ENCODE results near the gene SNAPIN.
A peak's percentile ranks its signal among the peaks of the same experiment; 100 is the strongest.

The SNAPIN gene

GRCh38 chr1:153658400-153659174, at the start of gene SNAPIN:
TSS of gene SNAPIN (plus strand) at chr1:153658703. CDS start at chr1:153658744, 41 bp downstream.
- DNase-seq (ENCODE audit: low spot score) = peak; percentile 94

GRCh38 chr1:153608742-153609584, 49.5 kb upstream of the SNAPIN start:
- DNase-seq (ENCODE audit: low spot score) = no peak

- DNase-seq (ENCODE audit: low spot score) = no peak
Measured at GRCh38 chr1:153609585-153609907, 49.0 kb upstream of the SNAPIN start.

GRCh38 chr1:153610334-153610733, 48.2 kb upstream of the SNAPIN start:
- DNase-seq (ENCODE audit: low spot score) = no peak

- no peak for DNase-seq (ENCODE audit: low spot score)
Measured at GRCh38 chr1:153610811-153611301, 47.6 kb upstream of the SNAPIN start.

- DNase-seq (ENCODE audit: low spot score) = no peak
Measured at GRCh38 chr1:153611356-153611755, 47.1 kb upstream of the SNAPIN start.

- DNase-seq (ENCODE audit: low spot score) = no peak
Measured at GRCh38 chr1:153612111-153612754, 46.3 kb upstream of the SNAPIN start.

GRCh38 chr1:153612755-153613331, 45.7 kb upstream of the SNAPIN start, which contains the start of gene S100A16:
TSS of gene S100A16 (minus strand) at chr1:153613137. CDS start at chr1:153608151, 4,986 bp downstream.
- DNase-seq (ENCODE audit: low spot score) = peak; percentile 44

GRCh38 chr1:153613406-153613805, 45.1 kb upstream of the SNAPIN start:
- no peak for DNase-seq (ENCODE audit: low spot score)

- no peak for DNase-seq (ENCODE audit: low spot score)
Measured at GRCh38 chr1:153614189-153614900, 44.2 kb upstream of the SNAPIN start.

- DNase-seq (ENCODE audit: low spot score) = no peak
Measured at GRCh38 chr1:153614906-153615305, 43.6 kb upstream of the SNAPIN start.

- no peak for DNase-seq (ENCODE audit: low spot score)
Measured at GRCh38 chr1:153615406-153615805, 43.1 kb upstream of the SNAPIN start.

- no peak for DNase-seq (ENCODE audit: low spot score)
Measured at GRCh38 chr1:153616144-153616916, 42.2 kb upstream of the SNAPIN start, which contains the start of gene S100A14. TSS of gene S100A14 (minus strand) at chr1:153616325. CDS start at chr1:153615858, 467 bp downstream.

- DNase-seq (ENCODE audit: low spot score) = no peak
Measured at GRCh38 chr1:153616917-153617311, 41.6 kb upstream of the SNAPIN start.

GRCh38 chr1:153617663-153618062, 40.8 kb upstream of the SNAPIN start:
- DNase-seq (ENCODE audit: low spot score) = peak; percentile 52

GRCh38 chr1:153619171-153619570, 39.3 kb upstream of the SNAPIN start:
- no peak for DNase-seq (ENCODE audit: low spot score)

GRCh38 chr1:153623101-153623500, 35.4 kb upstream of the SNAPIN start:
- DNase-seq (ENCODE audit: low spot score) = no peak

GRCh38 chr1:153624965-153625611, 33.4 kb upstream of the SNAPIN start:
- no peak for DNase-seq (ENCODE audit: low spot score)

- no peak for DNase-seq (ENCODE audit: low spot score)
Measured at GRCh38 chr1:153626477-153626903, 32.0 kb upstream of the SNAPIN start.

All from cerebellar cortex (tissue), 1 donor.